ENCODE data around the gene MNT. TPM values are rescaled to one million over a fixed set of nuclear protein-coding genes. Genes with fewer than 3 reads are reported as not detected.

MNT gene
- total RNA-seq, 8 experiments from 2014 or later = 6.4 to 25.1 (median 9.9) TPM

GRCh38 chr17:2435181-2435741 lies 34.4 kb upstream of the MNT start:
- Histone ChIP-seq H3K4me1 (replicated peaks in 1 of 2) (peaks cover 30 to 32% of the 10 kb centered on the region in 2 donors), H3K4me3 (peak overlapping the region in 3 of 5 donors; percentile 0 to 12 (median 7)), H3K27ac (peak overlapping the region; percentile 34 to 85)
- WGBS, 10 experiments = 0 to 47% (median 5%) methylated on average over 1 to 4 of the region's 9 CpGs; no CpG with 5 or more reads in 4 of the 10 experiments
- peak in 7 of 8 experiments; percentile 22 to 88 (median 84) for ATAC-seq (replicated peaks in 6 of 8)
- in situ Hi-C loops (cut with MboI; ENCODE audit: low pct_unique_long_range_greater_than_20kb in 2 of 9, low sequenced_read_pairs in 9 of 9, unreplicated experiment in 9 of 9) = no loop called here

- in situ Hi-C loops (cut with MboI; ENCODE audit: low pct_unique_long_range_greater_than_20kb in 2 of 9, low sequenced_read_pairs in 9 of 9, unreplicated experiment in 9 of 9) = no loop called here
- H3K4me1 ChIP-seq (replicated peaks in 1 of 2) = peaks cover 30 to 32% of the 10 kb centered on the region in 2 donors
- peak in 2 of 8 experiments; percentile 34 to 77 for ATAC-seq (replicated peaks in 6 of 8)
Observed at GRCh38 chr17:2433696-2434095, 32.8 kb upstream of the MNT start.

GRCh38 chr17:2427910-2428309 lies 27.1 kb upstream of the MNT start:
- WGBS, 10 experiments = 80 to 100% (median 100%) methylated on average over 1 of the region's 1 CpG; no CpG with 5 or more reads in 5 of the 10 experiments
- in situ Hi-C loops (cut with MboI; ENCODE audit: low pct_unique_long_range_greater_than_20kb in 2 of 9, low sequenced_read_pairs in 9 of 9, unreplicated experiment in 9 of 9) = no loop called here
- Histone ChIP-seq H3K4me1 (replicated peaks in 1 of 2) (peaks cover 0 to 2% of the 10 kb centered on the region in 2 donors), H3K4me3 (no peak overlapping the region), H3K27ac (no peak overlapping the region)
- ATAC-seq (replicated peaks in 6 of 8) = no peak

More at GRCh38 chr17:2433696-2434095, 32.8 kb upstream of the MNT start:
- 0 to 91% (median 46%) methylated on average over 1 to 11 of the region's 11 CpGs; no CpG with 5 or more reads in 1 of the 10 experiments for WGBS, 10 experiments
- H3K27ac ChIP-seq = peak overlapping the region in 1 of 2 donors; percentile 85
- H3K4me3 ChIP-seq = no peak overlapping the region

GRCh38 chr17:2427215-2427614 lies 26.4 kb upstream of the MNT start:
- Histone ChIP-seq H3K27ac (no peak overlapping the region), H3K4me3 (no peak overlapping the region), H3K4me1 (replicated peaks in 1 of 2) (peaks cover 0 to 2% of the 10 kb centered on the region in 2 donors)
- in situ Hi-C loops (cut with MboI; ENCODE audit: low pct_unique_long_range_greater_than_20kb in 2 of 9, low sequenced_read_pairs in 9 of 9, unreplicated experiment in 9 of 9) = no loop called here
- 54 to 89% (median 70%) methylated on average over 2 of the region's 2 CpGs for WGBS, 10 experiments
- no peak for ATAC-seq (replicated peaks in 6 of 8)

- peaks cover 7 to 24% of the 10 kb centered on the region in 2 donors for H3K4me1 ChIP-seq (replicated peaks in 1 of 2)
- 71 to 100% (median 82%) methylated on average over 1 to 5 of the region's 6 CpGs; no CpG with 5 or more reads in 2 of the 10 experiments for WGBS, 10 experiments
- in situ Hi-C loops (cut with MboI; ENCODE audit: low pct_unique_long_range_greater_than_20kb in 2 of 9, low sequenced_read_pairs in 9 of 9, unreplicated experiment in 9 of 9) = no loop called here
- ATAC-seq (replicated peaks in 6 of 8) = no peak
- H3K27ac ChIP-seq = no peak overlapping the region
- H3K4me3 ChIP-seq = no peak overlapping the region
Observed at GRCh38 chr17:2423271-2423670, 22.4 kb upstream of the MNT start.

- ATAC-seq (replicated peaks in 6 of 8) = no peak
Observed at GRCh38 chr17:2421315-2422147, 20.7 kb upstream of the MNT start.

GRCh38 chr17:2420176-2420575 lies 19.3 kb upstream of the MNT start:
- Histone ChIP-seq H3K27ac (peak overlapping the region in 1 of 2 donors; percentile 77), H3K4me3 (no peak overlapping the region), H3K4me1 (replicated peaks in 1 of 2) (peaks cover 16 to 40% of the 10 kb centered on the region in 2 donors)
- no peak for ATAC-seq (replicated peaks in 6 of 8)
- in situ Hi-C loops (cut with MboI; ENCODE audit: low pct_unique_long_range_greater_than_20kb in 2 of 9, low sequenced_read_pairs in 9 of 9, unreplicated experiment in 9 of 9) = no loop called here
- WGBS, 10 experiments = 73 to 100% (median 89%) methylated on average over 1 to 10 of the region's 12 CpGs; no CpG with 5 or more reads in 2 of the 10 experiments

More at GRCh38 chr17:2421315-2422147, 20.7 kb upstream of the MNT start:
- no peak overlapping the region for H3K4me3 ChIP-seq
- in situ Hi-C loops (cut with MboI; ENCODE audit: low pct_unique_long_range_greater_than_20kb in 2 of 9, low sequenced_read_pairs in 9 of 9, unreplicated experiment in 9 of 9) = no loop called here
- H3K4me1 ChIP-seq (replicated peaks in 1 of 2) = peaks cover 10 to 38% of the 10 kb centered on the region in 2 donors
- no peak overlapping the region for H3K27ac ChIP-seq
- 84 to 100% (median 91%) methylated on average over 1 to 24 of the region's 27 CpGs for WGBS, 10 experiments

- Histone ChIP-seq H3K4me3 (no peak overlapping the region), H3K4me1 (replicated peaks in 1 of 2) (peaks cover 16 to 40% of the 10 kb centered on the region in 2 donors), H3K27ac (peak overlapping the region in 1 of 2 donors; percentile 77)
- peak in 4 of 8 experiments; percentile 26 to 79 (median 66) for ATAC-seq (replicated peaks in 6 of 8)
- in situ Hi-C loops (cut with MboI; ENCODE audit: low pct_unique_long_range_greater_than_20kb in 2 of 9, low sequenced_read_pairs in 9 of 9, unreplicated experiment in 9 of 9) = no loop called here
- 80 to 100% (median 94%) methylated on average over 1 to 5 of the region's 6 CpGs; no CpG with 5 or more reads in 5 of the 10 experiments for WGBS, 10 experiments
Observed at GRCh38 chr17:2419486-2419885, 18.6 kb upstream of the MNT start.

GRCh38 chr17:2418572-2418971 lies 17.7 kb upstream of the MNT start:
- in situ Hi-C loops (cut with MboI; ENCODE audit: low pct_unique_long_range_greater_than_20kb in 2 of 9, low sequenced_read_pairs in 9 of 9, unreplicated experiment in 9 of 9) = no loop called here
- Histone ChIP-seq H3K4me3 (no peak overlapping the region), H3K27ac (peak overlapping the region in 1 of 2 donors; percentile 55), H3K4me1 (replicated peaks in 1 of 2) (peaks cover 16 to 40% of the 10 kb centered on the region in 2 donors)
- ATAC-seq (replicated peaks in 6 of 8) = no peak
- 75 to 100% (median 100%) methylated on average over 1 to 3 of the region's 7 CpGs; no CpG with 5 or more reads in 3 of the 10 experiments for WGBS, 10 experiments

GRCh38 chr17:2416010-2416734 lies 15.3 kb upstream of the MNT start:
- H3K27ac ChIP-seq = peak overlapping the region in 1 of 2 donors; percentile 10
- peaks cover 16 to 40% of the 10 kb centered on the region in 2 donors for H3K4me1 ChIP-seq (replicated peaks in 1 of 2)
- 6 to 62% (median 21%) methylated on average over 4 to 13 of the region's 19 CpGs; no CpG with 5 or more reads in 1 of the 10 experiments for WGBS, 10 experiments
- no peak overlapping the region for H3K4me3 ChIP-seq
- ATAC-seq (replicated peaks in 6 of 8) = peak; percentile 73 to 93 (median 85)
- in situ Hi-C loops (cut with MboI; ENCODE audit: low pct_unique_long_range_greater_than_20kb in 2 of 9, low sequenced_read_pairs in 9 of 9, unreplicated experiment in 9 of 9) = no loop called here

- H3K4me3 ChIP-seq = no peak overlapping the region
- in situ Hi-C loops (cut with MboI; ENCODE audit: low pct_unique_long_range_greater_than_20kb in 2 of 9, low sequenced_read_pairs in 9 of 9, unreplicated experiment in 9 of 9) = no loop called here
- ATAC-seq (replicated peaks in 6 of 8) = no peak
- 0 to 98% (median 79%) methylated on average over 1 to 7 of the region's 9 CpGs; no CpG with 5 or more reads in 4 of the 10 experiments for whole genome bisulfite sequencing, 10 experiments
- peaks cover 16 to 37% of the 10 kb centered on the region in 2 donors for H3K4me1 ChIP-seq (replicated peaks in 1 of 2)
- no peak overlapping the region for H3K27ac ChIP-seq
Observed at GRCh38 chr17:2415081-2415480, 14.2 kb upstream of the MNT start.

GRCh38 chr17:2414446-2415064 lies 13.7 kb upstream of the MNT start:
- 80 to 100% (median 96%) methylated on average over 1 to 20 of the region's 22 CpGs; no CpG with 5 or more reads in 2 of the 10 experiments for WGBS, 10 experiments
- ATAC-seq (replicated peaks in 6 of 8) = no peak
- Histone ChIP-seq H3K27ac (no peak overlapping the region), H3K4me3 (no peak overlapping the region), H3K4me1 (replicated peaks in 1 of 2) (peaks cover 12 to 31% of the 10 kb centered on the region in 2 donors)
- in situ Hi-C loops (cut with MboI; ENCODE audit: low pct_unique_long_range_greater_than_20kb in 2 of 9, low sequenced_read_pairs in 9 of 9, unreplicated experiment in 9 of 9) = no loop called here

Measured in motor neuron (in vitro differentiated cells).